Stimulated activated CD8-positive, alpha-beta memory T cell treated with anti-CD3 and anti-CD28 coated beads, Interleukin-4, amount 100 ng/mL, for 48 hours (primary cell): ENCODE results near the gene C1orf174.

ENCODE experiments used
- DNase-seq: peaks from one replicate; pipeline ENCODE4 v3.0.0-alpha.2; 2020

C1orf174 gene

GRCh38 chr1:3900150-3900968 is at the start of gene C1orf174:
C1orf174 (minus strand) TSS chr1:3900272; CDS start chr1:3900186, 86 bp downstream.
- DNase-seq = peak; percentile 91

- no peak for DNase-seq
Observed at GRCh38 chr1:3948344-3948743, 48.3 kb upstream of the C1orf174 start.

GRCh38 chr1:3945916-3946840 is 46.1 kb upstream of the C1orf174 start:
- DNase-seq = no peak

- no peak for DNase-seq
Observed at GRCh38 chr1:3945222-3945621, 45.1 kb upstream of the C1orf174 start.

GRCh38 chr1:3944578-3945125 is 44.6 kb upstream of the C1orf174 start:
- no peak for DNase-seq

- no peak for DNase-seq
Observed at GRCh38 chr1:3943806-3944577, 43.9 kb upstream of the C1orf174 start.

- DNase-seq = no peak
Observed at GRCh38 chr1:3943123-3943431, 43.0 kb upstream of the C1orf174 start.

- DNase-seq = no peak
Observed at GRCh38 chr1:3942416-3943122, 42.5 kb upstream of the C1orf174 start.

GRCh38 chr1:3940754-3941345 is 40.8 kb upstream of the C1orf174 start:
- no peak for DNase-seq

- no peak for DNase-seq
Observed at GRCh38 chr1:3940081-3940753, 40.1 kb upstream of the C1orf174 start.

GRCh38 chr1:3939242-3940080 is 39.4 kb upstream of the C1orf174 start:
- DNase-seq = no peak

GRCh38 chr1:3932156-3932919 is 32.3 kb upstream of the C1orf174 start:
- no peak for DNase-seq

GRCh38 chr1:3931007-3931912 is 31.2 kb upstream of the C1orf174 start:
- no peak for DNase-seq

- no peak for DNase-seq
Observed at GRCh38 chr1:3930301-3931006, 30.4 kb upstream of the C1orf174 start.

- DNase-seq = no peak
Observed at GRCh38 chr1:3929126-3929525, 29.1 kb upstream of the C1orf174 start.

- DNase-seq = no peak
Observed at GRCh38 chr1:3928586-3928985, 28.5 kb upstream of the C1orf174 start.

GRCh38 chr1:3926956-3927355 is 26.9 kb upstream of the C1orf174 start:
- DNase-seq = no peak

- DNase-seq = no peak
Observed at GRCh38 chr1:3925762-3926161, 25.7 kb upstream of the C1orf174 start.
